Mesenchymal stem cell (in vitro differentiated cells and primary cell): Measurements from ENCODE around the gene ARHGEF4.

ENCODE experiments used
- DNase-seq: peaks from one replicate; pipeline ENCODE4 v3.0.0-alpha.2; 2013
- H2AFZ ChIP-seq: one replicate; pipeline ENCODE4 v1.6.1; 2013; ENCODE audit warnings: low read depth, mild to moderate bottlenecking, control low read depth, inconsistent platforms, low read length, moderate library complexity
- H2AK5ac ChIP-seq: 2 replicates; pipeline ENCODE4 v1.6.1; 2013; ENCODE audit warnings: low read length, moderate library complexity, mild to moderate bottlenecking, inconsistent platforms; ENCODE audit not compliant: severe bottlenecking
- H2BK120ac ChIP-seq: one replicate; pipeline ENCODE4 v1.6.1; 2013; ENCODE audit warnings: low read depth, mild to moderate bottlenecking, inconsistent platforms, low read length, moderate library complexity
- H2BK12ac ChIP-seq, 2 experiments: one replicate each; pipeline ENCODE4 v1.6.1; 2013; ENCODE audit warnings: inconsistent platforms in 2 of 2, low read length in 2 of 2, mild to moderate bottlenecking in 2 of 2, moderate library complexity in 2 of 2, control low read depth in 1 of 2
- H2BK15ac ChIP-seq: one replicate; pipeline ENCODE4 v1.6.1; 2013; ENCODE audit warnings: mild to moderate bottlenecking, low read depth, inconsistent platforms; ENCODE audit not compliant: poor library complexity, severe bottlenecking
- H2BK5ac ChIP-seq: 2 replicates; pipeline ENCODE4 v1.6.1; 2013; ENCODE audit warnings: low read depth, mild to moderate bottlenecking, low read length, control low read depth, inconsistent platforms; ENCODE audit not compliant: poor library complexity, severe bottlenecking
- H3K14ac ChIP-seq, 2 experiments: one replicate each; pipeline ENCODE4 v1.6.1; 2013; ENCODE audit warnings: inconsistent platforms in 2 of 2, low read length in 2 of 2, control low read depth in 1 of 2, mild to moderate bottlenecking in 1 of 2, moderate library complexity in 1 of 2
- H3K18ac ChIP-seq, 2 experiments: one replicate each; pipeline ENCODE4 v1.6.1; 2013; ENCODE audit warnings: inconsistent platforms in 2 of 2, low read length in 2 of 2, control low read depth in 1 of 2, low read depth in 1 of 2, mild to moderate bottlenecking in 1 of 2
- H3K23ac ChIP-seq, 2 experiments: one replicate each; pipeline ENCODE4 v1.6.1; 2013; ENCODE audit warnings: inconsistent platforms in 2 of 2, low read length in 2 of 2, mild to moderate bottlenecking in 2 of 2, moderate library complexity in 2 of 2, control low read depth in 1 of 2
- H3K27ac ChIP-seq: 2 replicates; pipeline ENCODE4 v1.5.1; 2013; ENCODE audit warnings: mild to moderate bottlenecking, moderate library complexity, low read length, control low read depth, inconsistent platforms; ENCODE audit not compliant: poor library complexity, severe bottlenecking
- H3K27me3 ChIP-seq, 2 experiments: 2 replicates each; pipeline versions ENCODE4 v1.6.1 to v1.7.0; 2013; ENCODE audit warnings: low read length in 2 of 2, mild to moderate bottlenecking in 2 of 2, moderate library complexity in 2 of 2, control low read depth in 1 of 2, inconsistent platforms in 1 of 2; ENCODE audit not compliant: control insufficient read depth in 1 of 2, insufficient read depth in 1 of 2
- H3K36me3 ChIP-seq, 2 experiments: 2 replicates each; pipeline versions ENCODE4 v1.6.1 to v1.7.0; 2013; ENCODE audit warnings: low read length in 2 of 2, control low read depth in 1 of 2, inconsistent platforms in 1 of 2, low read depth in 1 of 2, mild to moderate bottlenecking in 1 of 2; ENCODE audit not compliant: insufficient read depth in 2 of 2, control insufficient read depth in 1 of 2
- H3K4ac ChIP-seq, 2 experiments: one replicate each; pipeline ENCODE4 v1.6.1; 2013; ENCODE audit warnings: inconsistent platforms in 2 of 2, low read length in 2 of 2, mild to moderate bottlenecking in 2 of 2, moderate library complexity in 2 of 2, control low read depth in 1 of 2, low read depth in 1 of 2
- H3K4me1 ChIP-seq: 2 replicates; pipeline ENCODE4 v1.6.1; 2013; ENCODE audit warnings: low read depth, low read length, control low read depth; ENCODE audit not compliant: control insufficient read depth, insufficient read depth
- H3K4me2 ChIP-seq: 2 replicates; pipeline ENCODE4 v1.6.1; 2013; ENCODE audit warnings: low read length, mild to moderate bottlenecking, inconsistent platforms; ENCODE audit not compliant: poor library complexity, severe bottlenecking
- H3K4me3 ChIP-seq, 2 experiments: 2 replicates each; pipeline versions ENCODE4 v1.5.1 to v1.7.0; 2013; ENCODE audit warnings: low read length in 2 of 2, mild to moderate bottlenecking in 2 of 2, control low read depth in 1 of 2, low read depth in 1 of 2; ENCODE audit not compliant: insufficient read depth in 1 of 2
- H3K79me1 ChIP-seq: replicated peaks from 2 replicates; pipeline ENCODE4 v1.6.1; 2013; ENCODE audit warnings: mild to moderate bottlenecking, control low read depth, low read length, inconsistent platforms; ENCODE audit not compliant: poor library complexity, severe bottlenecking
- H3K9ac ChIP-seq: 2 replicates; pipeline ENCODE4 v1.7.0; 2013; ENCODE audit warnings: mild to moderate bottlenecking, low read length, moderate library complexity
- H3K9me3 ChIP-seq: 2 replicates; pipeline ENCODE4 v1.7.0; 2013; ENCODE audit warnings: mild to moderate bottlenecking, low read length; ENCODE audit not compliant: control insufficient read depth
- H4K8ac ChIP-seq: one replicate; pipeline ENCODE4 v1.6.1; 2013; ENCODE audit warnings: inconsistent platforms, mild to moderate bottlenecking, low read length, moderate library complexity
- H4K91ac ChIP-seq: one replicate; pipeline ENCODE4 v1.6.1; 2013; ENCODE audit warnings: mild to moderate bottlenecking, low read length, inconsistent platforms
- WGBS: methylation state at CpG from one replicate; pipeline ENCODE4 v1.1.7; 2013; ENCODE audit warnings: mixed read lengths; 5-methylcytosine and 5-hydroxymethylcytosine counted together

Gene ARHGEF4

DNA sequence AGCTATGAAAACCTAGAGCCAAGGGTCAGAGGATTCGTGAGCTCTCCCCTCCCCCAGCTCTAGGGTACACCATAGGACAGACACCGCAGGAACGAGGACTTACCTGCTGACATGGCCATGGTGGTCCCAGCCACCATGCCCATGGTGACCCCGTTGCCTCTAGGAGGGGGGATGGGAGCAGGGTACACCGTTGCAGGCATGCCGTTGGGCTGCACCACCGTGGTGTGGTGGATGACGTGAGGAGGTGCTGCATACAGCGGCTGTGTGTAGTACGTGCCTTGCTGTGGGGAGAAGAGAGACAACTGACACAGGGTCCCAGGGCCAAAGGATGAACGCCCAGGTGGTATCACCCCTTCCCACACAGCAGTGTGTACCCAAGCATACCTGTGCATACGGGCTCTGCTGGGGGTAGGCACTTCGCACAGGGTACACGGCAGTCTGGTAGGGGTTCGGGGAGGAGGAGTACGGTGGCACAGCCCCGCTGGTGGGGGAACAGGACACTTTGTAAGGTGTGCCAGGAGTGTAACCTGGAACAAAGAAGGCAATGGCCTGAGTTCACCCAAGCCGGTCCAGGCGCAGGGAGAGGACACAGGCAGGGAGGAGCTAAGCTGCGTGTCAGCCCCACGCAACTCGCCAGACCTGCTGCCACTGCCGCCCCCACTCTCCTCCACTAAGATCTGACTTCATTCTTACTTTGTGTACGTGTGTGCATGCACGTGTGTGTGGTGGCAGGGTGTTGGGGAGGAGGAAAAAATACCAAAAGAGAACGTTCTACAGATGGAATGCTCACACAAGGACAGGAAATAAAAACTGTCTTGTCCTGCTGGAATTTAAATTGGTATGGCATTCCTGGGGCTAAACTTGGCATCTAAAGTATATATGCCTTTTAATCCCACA is 218.7 kb downstream of the ARHGEF4 start:
- no peak overlapping the region for H2AFZ ChIP-seq
- H2BK120ac ChIP-seq, result no peak overlapping the region
- H3K27ac ChIP-seq, result no peak overlapping the region
- H3K4ac ChIP-seq, result no peak overlapping the region
- no peak overlapping the region for H3K4me2 ChIP-seq
- no peak for DNase-seq
- no peaks in the 10 kb centered on the region for H3K9me3 ChIP-seq
- H4K8ac ChIP-seq, result peak overlapping the region; percentile 31
- peaks cover 11% of the 10 kb centered on the region for H3K4me1 ChIP-seq
- no peak overlapping the region for H4K91ac ChIP-seq
- H2BK12ac ChIP-seq, result no peak overlapping the region
- H2BK15ac ChIP-seq, result no peak overlapping the region
- H2BK5ac ChIP-seq, result no peak overlapping the region
- no peak overlapping the region for H3K14ac ChIP-seq
- H3K36me3 ChIP-seq, result peaks cover 62 to 87% of the 10 kb centered on the region in 2 experiments
- H3K23ac ChIP-seq, result no peak overlapping the region
- no peaks in the 10 kb centered on the region for H3K27me3 ChIP-seq
- H3K9ac ChIP-seq, result no peak overlapping the region
- no peak overlapping the region for H3K18ac ChIP-seq
- 94% methylated on average over 22 of the region's 26 CpGs for WGBS
- H2AK5ac ChIP-seq, result no peak overlapping the region
- no peak overlapping the region for H3K4me3 ChIP-seq
- H3K79me1 ChIP-seq, result peaks cover 42% of the 10 kb centered on the region

DNA sequence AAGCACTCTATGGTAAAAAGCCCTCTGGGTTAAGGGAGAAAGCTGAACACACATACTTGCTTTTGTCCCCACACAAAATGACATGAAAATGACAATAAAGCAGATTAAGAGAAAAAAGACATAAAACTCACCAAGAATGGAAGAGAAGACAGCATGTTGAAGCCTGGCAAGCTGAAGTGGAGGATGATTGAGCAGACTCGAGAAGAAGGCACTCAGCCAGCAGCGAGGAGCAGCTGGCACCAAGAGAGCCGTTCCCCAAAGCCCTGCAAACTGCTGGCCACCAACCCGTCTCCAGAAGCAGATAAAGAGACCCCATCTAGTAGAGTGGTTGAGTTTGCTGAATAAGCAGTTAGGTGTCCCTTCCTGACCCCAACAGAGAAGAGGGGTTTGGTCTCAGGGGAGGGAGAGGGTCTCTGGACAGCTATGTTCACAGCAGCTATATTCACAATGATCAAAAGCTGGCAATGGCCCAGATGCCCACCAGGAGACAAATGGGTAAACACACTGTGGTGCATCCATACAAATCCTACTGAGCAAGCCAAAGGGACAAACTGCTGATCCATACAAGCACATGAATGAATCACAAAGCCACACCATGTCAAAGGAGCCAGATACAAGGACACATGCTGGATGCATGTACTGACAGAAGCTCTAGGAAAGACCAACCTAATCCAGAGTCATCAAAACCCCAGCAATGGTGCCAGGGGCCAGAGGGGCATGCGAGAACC is 219.7 kb downstream of the ARHGEF4 start:
- H3K9ac ChIP-seq, result no peak overlapping the region
- H3K79me1 ChIP-seq, result peaks cover 37% of the 10 kb centered on the region
- no peak overlapping the region for H3K4me3 ChIP-seq
- H3K23ac ChIP-seq, result no peak overlapping the region
- no peak overlapping the region for H3K4ac ChIP-seq
- H4K91ac ChIP-seq, result no peak overlapping the region
- H2BK15ac ChIP-seq, result no peak overlapping the region
- no peak overlapping the region for H2BK120ac ChIP-seq
- H2AFZ ChIP-seq, result no peak overlapping the region
- H3K27ac ChIP-seq, result peak overlapping the region; percentile 37
- H3K18ac ChIP-seq, result no peak overlapping the region
- peaks cover 56 to 82% of the 10 kb centered on the region in 2 experiments for H3K36me3 ChIP-seq
- H2BK5ac ChIP-seq, result no peak overlapping the region
- no peaks in the 10 kb centered on the region for H3K27me3 ChIP-seq
- H3K9me3 ChIP-seq, result no peaks in the 10 kb centered on the region
- no peak for DNase-seq
- H3K4me1 ChIP-seq, result peaks cover 11% of the 10 kb centered on the region
- WGBS, result 97% methylated on average over 5 of the region's 5 CpGs
- H3K14ac ChIP-seq, result no peak overlapping the region
- no peak overlapping the region for H2BK12ac ChIP-seq
- H3K4me2 ChIP-seq, result no peak overlapping the region
- H4K8ac ChIP-seq, result no peak overlapping the region
- H2AK5ac ChIP-seq, result no peak overlapping the region

DNA sequence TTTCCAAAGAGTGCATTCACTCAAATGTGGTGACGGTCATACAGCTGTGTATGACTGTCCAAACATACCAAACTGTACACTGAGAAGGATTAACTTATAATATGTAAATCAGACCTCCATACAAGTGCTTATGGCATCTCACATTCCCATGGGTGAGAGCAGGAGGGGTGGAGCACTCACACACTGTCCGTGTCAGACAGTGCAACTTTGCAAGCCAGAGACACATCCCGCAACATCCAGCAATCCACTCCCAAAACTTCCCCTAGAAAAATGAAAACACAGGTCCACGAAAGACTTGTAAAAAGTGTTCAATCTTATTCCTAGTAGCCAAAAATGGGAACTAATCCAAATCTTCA is 220.2 kb downstream of the ARHGEF4 start:
- no peak overlapping the region for H2BK12ac ChIP-seq
- no peak overlapping the region for H3K4me2 ChIP-seq
- H2BK15ac ChIP-seq, result no peak overlapping the region
- no peak overlapping the region for H3K23ac ChIP-seq
- H2AK5ac ChIP-seq, result no peak overlapping the region
- no peak overlapping the region for H3K18ac ChIP-seq
- WGBS, result 95% methylated on average over 4 of the region's 4 CpGs
- H3K4me3 ChIP-seq, result no peak overlapping the region
- no peak overlapping the region for H3K9ac ChIP-seq
- no peaks in the 10 kb centered on the region for H3K9me3 ChIP-seq
- H2BK120ac ChIP-seq, result no peak overlapping the region
- H3K27ac ChIP-seq, result no peak overlapping the region
- H2BK5ac ChIP-seq, result no peak overlapping the region
- H4K8ac ChIP-seq, result no peak overlapping the region
- H2AFZ ChIP-seq, result no peak overlapping the region
- peaks cover 53 to 81% of the 10 kb centered on the region in 2 experiments for H3K36me3 ChIP-seq
- H3K4ac ChIP-seq, result no peak overlapping the region
- H4K91ac ChIP-seq, result no peak overlapping the region
- H3K79me1 ChIP-seq, result peaks cover 33% of the 10 kb centered on the region
- no peaks in the 10 kb centered on the region for H3K27me3 ChIP-seq
- no peak for DNase-seq
- no peak overlapping the region for H3K14ac ChIP-seq
- H3K4me1 ChIP-seq, result peaks cover 11% of the 10 kb centered on the region

DNA sequence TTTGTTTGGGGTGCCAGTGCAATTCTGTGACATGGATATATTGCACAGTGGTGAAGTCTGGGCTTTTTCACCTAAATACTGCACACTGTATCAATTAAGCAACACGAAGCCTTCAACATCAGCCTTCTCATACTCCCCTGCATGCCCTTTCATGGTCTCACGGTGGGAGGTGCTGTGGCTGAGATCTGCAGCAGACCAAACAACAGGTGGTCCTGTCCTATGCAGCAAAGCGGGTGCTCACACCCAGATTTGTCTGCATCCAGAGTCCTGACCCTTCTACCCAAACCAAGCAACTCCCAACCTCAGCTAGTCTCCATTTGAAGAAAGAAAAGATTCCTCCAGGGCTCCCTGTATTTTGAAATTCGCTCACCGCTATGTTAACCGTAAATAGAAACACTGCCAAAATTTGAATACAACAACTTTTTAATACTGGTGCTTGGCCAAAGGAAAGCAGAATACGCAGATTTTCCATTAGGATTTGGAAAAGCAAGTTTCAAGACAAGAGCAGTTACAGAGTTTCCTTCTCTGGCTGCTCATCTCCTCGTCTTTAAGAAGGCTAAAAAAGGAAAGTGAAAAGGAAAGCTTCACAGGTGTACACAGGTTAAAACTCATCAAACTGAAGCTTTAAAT is 221.6 kb downstream of the ARHGEF4 start:
- no peak overlapping the region for H2BK120ac ChIP-seq
- H3K23ac ChIP-seq, result peak overlapping the region in 1 of 2 experiments; percentile 24
- H2BK12ac ChIP-seq, result no peak overlapping the region
- no peak overlapping the region for H4K91ac ChIP-seq
- no peak overlapping the region for H3K14ac ChIP-seq
- H3K4me1 ChIP-seq, result peaks cover 11% of the 10 kb centered on the region
- no peak overlapping the region for H2BK15ac ChIP-seq
- no peak overlapping the region for H2BK5ac ChIP-seq
- no peak overlapping the region for H3K27ac ChIP-seq
- H3K4ac ChIP-seq, result no peak overlapping the region
- H3K4me3 ChIP-seq, result no peak overlapping the region
- no peaks in the 10 kb centered on the region for H3K9me3 ChIP-seq
- H3K36me3 ChIP-seq, result peaks cover 48 to 78% of the 10 kb centered on the region in 2 experiments
- no peak overlapping the region for H3K18ac ChIP-seq
- no peak overlapping the region for H3K4me2 ChIP-seq
- no peaks in the 10 kb centered on the region for H3K27me3 ChIP-seq
- no peak overlapping the region for H2AFZ ChIP-seq
- WGBS, result 93% methylated on average over 8 of the region's 8 CpGs
- H2AK5ac ChIP-seq, result no peak overlapping the region
- DNase-seq, result no peak
- H3K9ac ChIP-seq, result no peak overlapping the region
- H3K79me1 ChIP-seq, result peaks cover 26% of the 10 kb centered on the region
- H4K8ac ChIP-seq, result no peak overlapping the region
